Neural cell (in vitro differentiated cells): ENCODE measurements around the gene FAM168A.

ENCODE experiments used
- CTCF ChIP-seq: fragments of 450-650 bp; IDR thresholded peaks from 2 replicates; pipeline ENCODE4 v1.5.1; 2014; ENCODE audit warnings: antibody characterized with exemption, mild to moderate bottlenecking, moderate library complexity; ENCODE audit not compliant: poor library complexity, severe bottlenecking
- EP300 ChIP-seq: fragments of 450-650 bp; conservative IDR thresholded peaks from 2 replicates; pipeline ENCODE4 v1.6.1; 2014; ENCODE audit warnings: antibody characterized with exemption, mild to moderate bottlenecking, moderate library complexity; ENCODE audit not compliant: poor library complexity, severe bottlenecking
- EZH2 ChIP-seq: fragments of 200-600, 300-800 bp; shearing (Covaris generic), sonication (generic); IDR thresholded peaks from 2 replicates; pipeline ENCODE4 v1.6.1; 2014; ENCODE audit warnings: antibody characterized with exemption, low read length, borderline replicate concordance, mild to moderate bottlenecking; ENCODE audit not compliant: insufficient read depth, poor library complexity, severe bottlenecking
- RAD21 ChIP-seq: fragments of 450-650 bp; conservative IDR thresholded peaks from 2 replicates; pipeline ENCODE4 v1.6.1; 2014; ENCODE audit warnings: antibody characterized with exemption, mild to moderate bottlenecking, moderate library complexity
- SMC3 ChIP-seq: fragments of 450-650 bp; conservative IDR thresholded peaks from 2 replicates; pipeline ENCODE4 v1.6.1; 2014; ENCODE audit warnings: antibody characterized with exemption, mild to moderate bottlenecking, moderate library complexity; ENCODE audit not compliant: poor library complexity
- TAF1 ChIP-seq: IDR thresholded peaks from 2 replicates; pipeline ENCODE4 v1.6.1; 2012; ENCODE audit warnings: low read depth
- TF ChIP-seq, protein P1 (sequence below): IDR thresholded peaks from 2 replicates; pipeline ENCODE4 v1.6.1; 2012; ENCODE audit warnings: borderline replicate concordance

DNA sequence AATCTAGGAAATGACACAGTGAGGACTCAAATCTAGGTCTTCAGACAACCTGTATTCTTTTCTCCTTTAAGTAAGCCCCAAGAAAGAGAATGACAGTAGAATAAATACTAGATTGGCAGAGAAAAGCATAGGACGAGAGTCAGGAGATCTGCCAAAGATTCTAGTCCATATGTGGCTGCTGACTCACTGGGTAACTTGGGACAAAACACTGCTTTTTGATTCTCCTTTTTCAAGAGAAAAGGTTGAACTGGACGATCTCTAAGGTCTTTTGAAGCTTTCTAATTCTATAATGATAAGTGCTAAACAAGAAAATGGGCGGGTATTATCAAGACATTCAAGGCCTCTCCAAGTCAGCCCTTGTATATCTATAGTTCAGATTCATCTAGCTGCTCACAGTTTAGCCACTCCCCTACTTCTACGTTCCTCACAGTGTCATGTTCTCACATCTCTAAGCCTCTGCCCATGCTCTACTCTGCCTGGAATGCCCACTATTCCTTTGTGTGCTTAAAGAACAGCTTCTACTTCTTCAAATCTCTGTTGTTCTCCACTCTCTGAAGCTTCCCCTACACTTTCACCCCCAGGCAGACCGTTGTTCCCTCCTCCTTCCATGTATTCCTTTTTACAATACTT lies 168.7 kb downstream of the FAM168A start:
- TF ChIP-seq CTCF (no peak), RAD21 (no peak), EP300 (no peak), EZH2 (no peak), TAF1 (no peak), SMC3 (no peak)
- TF ChIP-seq, protein P1, sequence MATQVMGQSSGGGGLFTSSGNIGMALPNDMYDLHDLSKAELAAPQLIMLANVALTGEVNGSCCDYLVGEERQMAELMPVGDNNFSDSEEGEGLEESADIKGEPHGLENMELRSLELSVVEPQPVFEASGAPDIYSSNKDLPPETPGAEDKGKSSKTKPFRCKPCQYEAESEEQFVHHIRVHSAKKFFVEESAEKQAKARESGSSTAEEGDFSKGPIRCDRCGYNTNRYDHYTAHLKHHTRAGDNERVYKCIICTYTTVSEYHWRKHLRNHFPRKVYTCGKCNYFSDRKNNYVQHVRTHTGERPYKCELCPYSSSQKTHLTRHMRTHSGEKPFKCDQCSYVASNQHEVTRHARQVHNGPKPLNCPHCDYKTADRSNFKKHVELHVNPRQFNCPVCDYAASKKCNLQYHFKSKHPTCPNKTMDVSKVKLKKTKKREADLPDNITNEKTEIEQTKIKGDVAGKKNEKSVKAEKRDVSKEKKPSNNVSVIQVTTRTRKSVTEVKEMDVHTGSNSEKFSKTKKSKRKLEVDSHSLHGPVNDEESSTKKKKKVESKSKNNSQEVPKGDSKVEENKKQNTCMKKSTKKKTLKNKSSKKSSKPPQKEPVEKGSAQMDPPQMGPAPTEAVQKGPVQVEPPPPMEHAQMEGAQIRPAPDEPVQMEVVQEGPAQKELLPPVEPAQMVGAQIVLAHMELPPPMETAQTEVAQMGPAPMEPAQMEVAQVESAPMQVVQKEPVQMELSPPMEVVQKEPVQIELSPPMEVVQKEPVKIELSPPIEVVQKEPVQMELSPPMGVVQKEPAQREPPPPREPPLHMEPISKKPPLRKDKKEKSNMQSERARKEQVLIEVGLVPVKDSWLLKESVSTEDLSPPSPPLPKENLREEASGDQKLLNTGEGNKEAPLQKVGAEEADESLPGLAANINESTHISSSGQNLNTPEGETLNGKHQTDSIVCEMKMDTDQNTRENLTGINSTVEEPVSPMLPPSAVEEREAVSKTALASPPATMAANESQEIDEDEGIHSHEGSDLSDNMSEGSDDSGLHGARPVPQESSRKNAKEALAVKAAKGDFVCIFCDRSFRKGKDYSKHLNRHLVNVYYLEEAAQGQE: no peak
